Liver (tissue), 3 donors: Measurements from ENCODE around the gene BTBD9.

Experiments used
- ATF3 ChIP-seq: IDR thresholded peaks from 2 replicates; pipeline ENCODE4 v1.6.1; 2016; ENCODE audit warnings: antibody characterized with exemption
- CTCF ChIP-seq: fragments of 150-350 bp; IDR thresholded peaks from 2 replicates; pipeline ENCODE4 v1.5.1; 2017; ENCODE audit warnings: improper control_type of control experiment, low read depth, low read length; ENCODE audit not compliant: missing input control
- EGR1 ChIP-seq, 2 donors: IDR thresholded peaks; 2 replicates each; pipeline ENCODE4 v1.6.1; 2016 to 2018; ENCODE audit warnings: antibody characterized with exemption in 2 of 2, low read depth in 2 of 2
- FOXA1 ChIP-seq: IDR thresholded peaks from 2 replicates; pipeline ENCODE4 v1.6.1; 2016; ENCODE audit warnings: antibody characterized with exemption
- GABPA ChIP-seq, 2 donors: IDR thresholded peaks in 1 of 2; conservative IDR thresholded peaks in 1 of 2; 2 replicates each; pipeline ENCODE4 v1.6.1; 2016; ENCODE audit warnings: antibody characterized with exemption in 2 of 2, mild to moderate bottlenecking in 1 of 2, moderate library complexity in 1 of 2
- HNF4A ChIP-seq, 2 donors: conservative IDR thresholded peaks; 2 replicates each; pipeline ENCODE4 v1.6.1; 2016; ENCODE audit warnings: antibody characterized with exemption in 2 of 2, mild to moderate bottlenecking in 2 of 2
- JUND ChIP-seq, 2 donors: IDR thresholded peaks; 2 replicates each; pipeline ENCODE4 v1.6.1; 2016; ENCODE audit warnings: antibody characterized with exemption in 2 of 2
- MAX ChIP-seq: IDR thresholded peaks from 2 replicates; pipeline ENCODE4 v1.6.1; 2016; ENCODE audit warnings: antibody characterized with exemption
- NR2F2 ChIP-seq: IDR thresholded peaks from 2 replicates; pipeline ENCODE4 v1.6.1; 2016; ENCODE audit warnings: antibody characterized with exemption
- RAD21 ChIP-seq, 2 donors: IDR thresholded peaks; 2 replicates each; pipeline ENCODE4 v1.6.1; 2016; ENCODE audit warnings: antibody characterized with exemption in 2 of 2, mild to moderate bottlenecking in 2 of 2
- REST ChIP-seq: IDR thresholded peaks from 2 replicates; pipeline ENCODE4 v1.6.1; 2016; ENCODE audit warnings: antibody characterized with exemption, mild to moderate bottlenecking
- SP1 ChIP-seq: IDR thresholded peaks from 2 replicates; pipeline ENCODE4 v1.6.1; 2018; ENCODE audit warnings: antibody characterized with exemption, mild to moderate bottlenecking
- TAF1 ChIP-seq: conservative IDR thresholded peaks from 2 replicates; pipeline ENCODE4 v1.6.1; 2016; ENCODE audit warnings: antibody characterized with exemption, mild to moderate bottlenecking
- YY1 ChIP-seq: IDR thresholded peaks from 2 replicates; pipeline ENCODE4 v1.6.1; 2016; ENCODE audit warnings: antibody characterized with exemption, mild to moderate bottlenecking
- donor health status: healthy.
- donor health status: healthy.

DNA sequence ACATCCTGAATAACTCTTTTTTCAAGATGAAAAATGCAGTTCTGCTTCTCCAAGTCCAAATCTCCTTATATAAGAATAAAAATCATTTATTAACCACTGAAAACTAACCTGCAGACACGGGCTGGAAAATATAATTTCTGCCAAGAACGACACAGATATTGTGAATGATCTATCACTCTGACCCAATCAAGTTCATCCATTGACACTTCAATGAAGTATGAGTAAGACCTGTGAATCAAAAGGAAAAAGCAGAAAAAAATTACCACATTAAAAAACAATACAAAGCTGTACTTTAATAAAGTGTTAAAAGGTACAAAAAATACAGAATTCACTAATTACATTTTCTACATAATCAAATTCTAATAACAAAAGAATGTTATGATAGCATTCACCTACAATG is 62.2 kb downstream of the BTBD9 start:
- TF ChIP-seq CTCF, result no peak
- no peak for TF ChIP-seq RAD21 (IDR thresholded peaks at IDR 0.05)
- TF ChIP-seq GABPA (IDR thresholded peaks at IDR 0.05 in 1 of 2, conservative IDR thresholded peaks at IDR 0.05 in 1 of 2), result no peak
- no peak for TF ChIP-seq FOXA1
- no peak for TF ChIP-seq EGR1 (IDR thresholded peaks at IDR 0.05; ENCODE audit: low read depth in 2 of 2)
- TF ChIP-seq TAF1, result no peak
- TF ChIP-seq HNF4A (conservative IDR thresholded peaks at IDR 0.05), result no peak
- TF ChIP-seq MAX, result no peak
- no peak for TF ChIP-seq REST
- no peak for TF ChIP-seq YY1
- TF ChIP-seq NR2F2, result no peak
- TF ChIP-seq ATF3, result no peak
- no peak for TF ChIP-seq JUND (IDR thresholded peaks at IDR 0.05)
- no peak for TF ChIP-seq SP1
